CD14-positive monocyte (primary cell): ENCODE results near the gene NKX1-1. TPM values are rescaled to one million over a fixed set of nuclear protein-coding genes. Genes with fewer than 3 reads are reported as not detected.
A peak's percentile ranks its signal among the peaks of the same experiment; 100 is the strongest.

Source experiments
- DNase-seq, 3 donors: peaks; one replicate each; pipeline ENCODE4 v3.0.0-alpha.2; 2011 to 2022
- H2AFZ ChIP-seq: 2 replicates; pipeline ENCODE4 v1.6.0; 2012; ENCODE audit warnings: mild to moderate bottlenecking, low read depth, low read length, inconsistent platforms; ENCODE audit not compliant: insufficient read depth, poor library complexity, severe bottlenecking
- H3K27ac ChIP-seq, 2 donors: 1 replicate in 1 of 2; 2 replicates in 1 of 2; pipeline ENCODE4 v1.5.1; 2012 to 2013; ENCODE audit warnings: low read length in 2 of 2, control low read depth in 1 of 2, inconsistent platforms in 1 of 2, low read depth in 1 of 2, mild to moderate bottlenecking in 1 of 2
- H3K27me3 ChIP-seq, 2 donors: one replicate each; pipeline versions ENCODE4 v1.6.0 to v1.6.1; 2011 to 2013; ENCODE audit warnings: low read length in 2 of 2; ENCODE audit not compliant: control insufficient read depth in 2 of 2, insufficient read depth in 2 of 2
- H3K36me3 ChIP-seq, 2 donors: replicated peaks in 1 of 2; 1 replicate in 1 of 2; 2 replicates in 1 of 2; pipeline versions ENCODE4 v1.5.1 to v1.6.1; 2012 to 2013; ENCODE audit warnings: low read length in 2 of 2, control low read depth in 1 of 2, inconsistent platforms in 1 of 2, mild to moderate bottlenecking in 1 of 2; ENCODE audit not compliant: insufficient read depth in 2 of 2, control insufficient read depth in 1 of 2
- H3K4me1 ChIP-seq, 2 donors: 1 replicate in 1 of 2; 2 replicates in 1 of 2; pipeline versions ENCODE4 v1.5.1 to v1.6.1; 2012 to 2013; ENCODE audit warnings: low read length in 2 of 2, control low read depth in 1 of 2, inconsistent platforms in 1 of 2, mild to moderate bottlenecking in 1 of 2, moderate library complexity in 1 of 2; ENCODE audit not compliant: insufficient read depth in 2 of 2, control insufficient read depth in 1 of 2
- H3K4me2 ChIP-seq: replicated peaks from 2 replicates; pipeline ENCODE3; 2012; ENCODE audit warnings: low read length, moderate library complexity, mild to moderate bottlenecking; ENCODE audit not compliant: poor library complexity, severe bottlenecking; ENCODE audit errors: extremely low read depth
- H3K4me3 ChIP-seq, 3 experiments: fragments of 200-600 bp in 1 of 3; sonication (generic) in 1 of 3; replicated peaks in 1 of 3; 1 replicate in 2 of 3; 2 replicates in 1 of 3; pipeline ENCODE4 v1.5.1; 2011 to 2013; ENCODE audit warnings: low read length in 3 of 3, mild to moderate bottlenecking in 3 of 3, control low read depth in 2 of 3, low read depth in 2 of 3, inconsistent platforms in 1 of 3, moderate library complexity in 1 of 3
- H3K79me2 ChIP-seq: 2 replicates; pipeline ENCODE4 v1.6.0; 2012; ENCODE audit warnings: mild to moderate bottlenecking, control low read depth, inconsistent platforms, low read length, moderate library complexity; ENCODE audit not compliant: insufficient read depth
- H3K9ac ChIP-seq: 2 replicates; pipeline ENCODE4 v1.6.0; 2017; ENCODE audit warnings: low read length, mild to moderate bottlenecking; ENCODE audit not compliant: insufficient read depth, poor library complexity, severe bottlenecking
- H3K9me3 ChIP-seq, 2 donors: replicated peaks in 1 of 2; 1 replicate in 1 of 2; 2 replicates in 1 of 2; pipeline versions ENCODE4 v1.5.1 to v1.6.1; 2012 to 2013; ENCODE audit warnings: low read length in 2 of 2, control low read depth in 1 of 2; ENCODE audit not compliant: control insufficient read depth in 1 of 2, insufficient read depth in 1 of 2
- H4K20me1 ChIP-seq: 2 replicates; pipeline ENCODE4 v1.6.0; 2012; ENCODE audit warnings: mild to moderate bottlenecking, low read length, control low read depth, moderate library complexity; ENCODE audit not compliant: insufficient read depth
- H3K27ac Mint-ChIP-seq, 7 donors: one replicate each; pipeline ENCODE4 v1.8.0; 2020; ENCODE audit warnings: mild to moderate bottlenecking in 7 of 7, mixed read lengths in 7 of 7, moderate library complexity in 6 of 7, inconsistent platforms in 2 of 7
- H3K27me3 Mint-ChIP-seq, 3 donors: one replicate each; pipeline ENCODE4 v1.8.0; 2021 to 2022; ENCODE audit warnings: low read depth in 3 of 3, mild to moderate bottlenecking in 3 of 3, mixed read lengths in 3 of 3, moderate library complexity in 3 of 3, inconsistent platforms in 1 of 3
- H3K36me3 Mint-ChIP-seq, 2 donors: one replicate each; pipeline ENCODE4 v1.8.0; 2020; ENCODE audit warnings: mixed read lengths in 2 of 2, inconsistent platforms in 1 of 2, mild to moderate bottlenecking in 1 of 2
- H3K4me1 Mint-ChIP-seq: one replicate; pipeline ENCODE4 v1.8.0; 2020; ENCODE audit warnings: mild to moderate bottlenecking, mixed read lengths
- H3K4me3 Mint-ChIP-seq, 2 donors: one replicate each; pipeline ENCODE4 v1.8.0; 2020; ENCODE audit warnings: mild to moderate bottlenecking in 2 of 2, mixed read lengths in 2 of 2, moderate library complexity in 1 of 2
- H3K9me3 Mint-ChIP-seq, 7 donors: one replicate each; pipeline ENCODE4 v1.8.0; 2020 to 2022; ENCODE audit warnings: mixed read lengths in 7 of 7, mild to moderate bottlenecking in 6 of 7, moderate library complexity in 6 of 7, inconsistent platforms in 2 of 7
- WGBS: methylation state at CpG from one replicate; pipeline ENCODE4 v1.1.5; 2013; ENCODE audit warnings: missing lambda C conversion rate; ENCODE audit not compliant: insufficient coverage; 5-methylcytosine and 5-hydroxymethylcytosine counted together
- intact Hi-C, 2 donors: fragments of 100-400 bp; cut with micrococcal nuclease; formaldehyde crosslinking; loops; one replicate each; pipeline versions ENCODE4 v1.15.0 to v1.15.1; 2023
- polyA plus RNA-seq, 3 donors: library from polyadenylated mRNA; depleted of rRNA in 1 of 3; unstranded in 2 of 3; stranded (reverse) in 1 of 3; fragments of 300-500 nt in 2 of 3; fragments of >200 nt in 1 of 3; fragmentation: Illumina TruSeq in 2 of 3; gene quantifications; 1 replicate in 2 of 3; 2 replicates in 1 of 3; pipeline ENCODE4 v1.2.3, GENCODE V29; 2012 to 2021
- TF ChIP-seq, protein P1 (sequence below): fragments of 200-600 bp; IDR thresholded peaks from one replicate; pipeline ENCODE4 v1.8.0; 2022; ENCODE audit warnings: antibody characterized with exemption, mild to moderate bottlenecking

The NKX1-1 gene
- polyA plus RNA-seq, 3 donors, result not detected

DNA sequence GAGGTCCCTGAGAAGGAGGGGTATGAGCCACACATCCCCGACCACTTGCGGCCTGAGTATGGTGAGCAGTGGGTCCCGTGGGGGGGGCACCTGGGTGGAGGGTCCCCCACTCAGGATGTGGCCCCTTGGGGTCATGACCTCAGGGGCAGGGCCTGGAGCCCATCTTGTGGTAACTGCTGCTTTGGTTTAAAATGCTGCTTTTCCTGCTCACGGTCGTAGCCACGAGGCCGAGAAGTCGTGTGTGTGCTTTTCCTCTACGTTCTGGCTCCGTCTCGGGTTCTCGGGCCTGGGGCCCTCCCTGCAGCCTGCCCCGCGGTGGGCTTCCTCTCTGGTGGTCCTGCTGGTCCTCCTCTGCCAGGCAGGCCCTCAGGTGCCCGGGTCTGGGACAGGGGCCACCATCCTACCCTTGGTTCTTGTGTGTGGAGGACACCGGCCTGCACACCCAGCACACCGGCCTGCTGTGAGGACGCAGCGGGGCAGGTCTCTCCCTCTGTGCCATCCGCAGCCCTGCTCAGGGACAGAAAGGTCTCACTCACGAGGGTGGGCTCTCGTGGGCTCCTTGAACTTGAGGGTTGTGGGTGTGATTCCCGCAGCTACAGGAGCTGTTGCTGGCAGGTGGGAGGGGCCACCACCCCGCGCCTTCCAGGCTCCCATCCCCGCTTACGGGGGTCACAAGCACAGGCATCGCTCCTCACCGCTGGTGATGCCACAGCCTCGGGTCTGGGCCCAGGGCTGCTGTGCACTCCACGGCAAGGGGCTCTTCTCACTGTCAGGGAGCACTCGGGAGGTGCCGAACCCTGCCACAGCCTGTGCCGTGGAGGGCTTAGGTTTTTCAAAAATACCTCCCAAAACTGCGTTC lies 39.6 kb downstream of the NKX1-1 start:
- H3K36me3 ChIP-seq, result peaks cover 21 to 51% of the 10 kb centered on the region in 2 donors
- H3K4me1 Mint-ChIP-seq, result no peaks in the 10 kb centered on the region
- no peak overlapping the region for H3K27ac Mint-ChIP-seq
- intact Hi-C loops, result no loop called here
- no peak overlapping the region for H3K9ac ChIP-seq
- TF ChIP-seq, protein P1, sequence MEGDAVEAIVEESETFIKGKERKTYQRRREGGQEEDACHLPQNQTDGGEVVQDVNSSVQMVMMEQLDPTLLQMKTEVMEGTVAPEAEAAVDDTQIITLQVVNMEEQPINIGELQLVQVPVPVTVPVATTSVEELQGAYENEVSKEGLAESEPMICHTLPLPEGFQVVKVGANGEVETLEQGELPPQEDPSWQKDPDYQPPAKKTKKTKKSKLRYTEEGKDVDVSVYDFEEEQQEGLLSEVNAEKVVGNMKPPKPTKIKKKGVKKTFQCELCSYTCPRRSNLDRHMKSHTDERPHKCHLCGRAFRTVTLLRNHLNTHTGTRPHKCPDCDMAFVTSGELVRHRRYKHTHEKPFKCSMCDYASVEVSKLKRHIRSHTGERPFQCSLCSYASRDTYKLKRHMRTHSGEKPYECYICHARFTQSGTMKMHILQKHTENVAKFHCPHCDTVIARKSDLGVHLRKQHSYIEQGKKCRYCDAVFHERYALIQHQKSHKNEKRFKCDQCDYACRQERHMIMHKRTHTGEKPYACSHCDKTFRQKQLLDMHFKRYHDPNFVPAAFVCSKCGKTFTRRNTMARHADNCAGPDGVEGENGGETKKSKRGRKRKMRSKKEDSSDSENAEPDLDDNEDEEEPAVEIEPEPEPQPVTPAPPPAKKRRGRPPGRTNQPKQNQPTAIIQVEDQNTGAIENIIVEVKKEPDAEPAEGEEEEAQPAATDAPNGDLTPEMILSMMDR, result no peak
- no peak for DNase-seq
- H3K27me3 ChIP-seq, result no peaks in the 10 kb centered on the region
- no peak overlapping the region for H2AFZ ChIP-seq
- WGBS, result 95% methylated on average over 34 of the region's 35 CpGs
- H4K20me1 ChIP-seq, result no peaks in the 10 kb centered on the region
- peaks cover 24 to 77% of the 10 kb centered on the region in 2 donors for H3K36me3 Mint-ChIP-seq
- no peak overlapping the region for H3K4me3 Mint-ChIP-seq
- H3K9me3 ChIP-seq, result peaks cover 0 to 6% of the 10 kb centered on the region in 2 donors
- peaks cover 0 to 3% (median 2%) of the 10 kb centered on the region in 3 donors for H3K27me3 Mint-ChIP-seq
- no peak overlapping the region for H3K4me2 ChIP-seq
- no peaks in the 10 kb centered on the region for H3K79me2 ChIP-seq
- H3K9me3 Mint-ChIP-seq, result peaks cover 0 to 8% (median 4%) of the 10 kb centered on the region in 7 donors
- H3K27ac ChIP-seq, result no peak overlapping the region
- H3K4me3 ChIP-seq, result no peak overlapping the region
- H3K4me1 ChIP-seq, result no peaks in the 10 kb centered on the region

DNA sequence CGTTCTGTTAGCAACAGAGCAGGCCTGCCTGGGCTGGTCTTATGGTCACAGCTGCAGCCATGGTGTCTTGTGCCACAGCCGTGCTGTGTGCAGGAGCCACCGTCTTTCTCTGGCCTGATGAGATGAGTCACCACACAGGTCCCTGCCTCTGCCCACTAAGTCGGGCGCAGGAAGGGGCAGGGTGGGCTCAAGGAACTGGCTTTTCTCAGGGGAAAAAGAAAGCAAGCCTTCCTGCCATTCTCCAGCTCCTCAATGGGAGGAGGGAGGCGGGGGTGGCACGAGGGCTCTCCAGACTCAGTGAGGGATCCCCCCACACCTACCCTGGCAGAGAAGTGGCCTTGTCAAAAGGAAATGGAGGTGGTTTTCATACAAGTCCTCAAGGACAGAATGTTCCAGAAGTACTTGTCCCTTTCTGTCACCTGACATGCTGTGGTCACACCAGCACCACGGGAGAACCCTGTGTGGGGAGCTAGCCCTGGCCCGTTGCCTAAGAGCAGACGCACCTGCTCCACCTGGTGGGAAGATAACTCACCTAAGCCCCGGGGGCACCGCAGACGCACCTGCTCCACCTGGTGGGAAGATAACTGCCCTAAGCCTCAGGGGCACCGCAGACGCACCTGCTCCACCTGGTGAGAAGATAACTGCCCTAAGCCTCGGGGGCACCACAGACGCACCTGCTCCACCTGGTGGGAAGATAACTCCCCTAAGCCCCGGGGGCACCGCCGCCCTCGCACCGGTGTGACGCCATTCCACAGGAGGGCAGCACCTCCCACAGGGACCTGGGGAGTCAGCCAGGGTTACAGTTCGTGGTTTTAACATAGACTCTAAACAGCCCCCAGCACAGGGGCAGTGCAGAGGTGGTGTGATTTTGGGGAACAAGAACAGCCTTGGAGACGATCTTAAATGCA lies 40.7 kb downstream of the NKX1-1 start:
- Histone ChIP-seq H3K36me3 (peaks cover 25 to 50% of the 10 kb centered on the region in 2 donors), H4K20me1 (no peaks in the 10 kb centered on the region), H3K4me1 (no peaks in the 10 kb centered on the region), H3K27me3 (no peaks in the 10 kb centered on the region), H3K4me3 (no peak overlapping the region), H3K9ac (no peak overlapping the region), H3K79me2 (no peaks in the 10 kb centered on the region), H2AFZ (no peak overlapping the region), H3K9me3 (no peaks in the 10 kb centered on the region), H3K27ac (no peak overlapping the region), H3K4me2 (no peak overlapping the region)
- H3K36me3 Mint-ChIP-seq, result peaks cover 15 to 74% of the 10 kb centered on the region in 2 donors
- WGBS, result 85% methylated on average over 19 of the region's 25 CpGs
- H3K27ac Mint-ChIP-seq, result peak overlapping the region in 2 of 7 donors; percentile 23 to 45
- H3K4me1 Mint-ChIP-seq, result no peaks in the 10 kb centered on the region
- intact Hi-C loops, result no loop called here
- H3K4me3 Mint-ChIP-seq, result no peak overlapping the region
- no peaks in the 10 kb centered on the region for H3K9me3 Mint-ChIP-seq
- TF ChIP-seq, protein P1, result no peak
- no peak for DNase-seq
- peaks cover 0 to 3% (median 2%) of the 10 kb centered on the region in 3 donors for H3K27me3 Mint-ChIP-seq
